Smooth muscle cell (in vitro differentiated cells): ENCODE results near the gene CADM2. TPM values are rescaled to one million over a fixed set of nuclear protein-coding genes. Genes with fewer than 3 reads are reported as not detected.

Experiments used
- DNase-seq: peaks from one replicate; lab custom pipeline; 2025; ENCODE audit not compliant: unreplicated experiment; lab: John Stamatoyannopoulos, UW
- H2AFZ ChIP-seq: fragments of 200-600 bp; sonication (generic); 2 replicates; pipeline ENCODE4 v1.6.0; 2016; ENCODE audit warnings: antibody characterized with exemption, low read depth, mild to moderate bottlenecking
- H3F3A ChIP-seq: fragments of 200-600 bp; sonication (generic); 2 replicates; pipeline ENCODE4 v1.6.0; 2017; ENCODE audit warnings: antibody characterized with exemption, low read depth
- H3K27ac ChIP-seq: fragments of 200-600 bp; sonication (generic); 2 replicates; pipeline ENCODE4 v1.5.1; 2016; ENCODE audit warnings: low read depth, mild to moderate bottlenecking
- H3K27me3 ChIP-seq: fragments of 200-600 bp; sonication (generic); 2 replicates; pipeline ENCODE4 v1.6.1; 2016; ENCODE audit warnings: low read depth, mild to moderate bottlenecking
- H3K36me3 ChIP-seq: fragments of 200-600 bp; sonication (generic); 2 replicates; pipeline ENCODE4 v1.5.1; 2016; ENCODE audit warnings: low read depth
- H3K4me1 ChIP-seq: fragments of 200-600 bp; sonication (generic); 2 replicates; pipeline ENCODE4 v1.5.1; 2016; ENCODE audit warnings: low read depth
- H3K4me2 ChIP-seq: fragments of 200-600 bp; sonication (generic); 2 replicates; pipeline ENCODE4 v1.6.0; 2016; ENCODE audit warnings: mild to moderate bottlenecking
- H3K4me3 ChIP-seq: fragments of 200-600 bp; sonication (generic); 2 replicates; pipeline ENCODE4 v1.5.1; 2016; ENCODE audit warnings: mild to moderate bottlenecking
- H3K79me2 ChIP-seq: fragments of 200-600 bp; sonication (generic); 2 replicates; pipeline ENCODE4 v1.6.0; 2016; ENCODE audit warnings: low read depth, mild to moderate bottlenecking
- H3K9ac ChIP-seq: fragments of 200-600 bp; sonication (generic); 2 replicates; pipeline ENCODE4 v1.6.0; 2016; ENCODE audit warnings: low read depth
- H3K9me3 ChIP-seq: fragments of 200-600 bp; sonication (generic); replicated peaks from 2 replicates; pipeline ENCODE4 v1.5.1; 2016; ENCODE audit warnings: low read depth
- H4K20me1 ChIP-seq: fragments of 200-600 bp; sonication (generic); 2 replicates; pipeline ENCODE4 v1.6.0; 2016; ENCODE audit warnings: low read depth
- CTCF ChIP-seq: fragments of 200-600 bp; sonication (generic); IDR thresholded peaks from 2 replicates; pipeline ENCODE4 v1.5.1; 2017; ENCODE audit warnings: borderline replicate concordance, mild to moderate bottlenecking, antibody characterized with exemption; ENCODE audit not compliant: insufficient read depth, poor library complexity, severe bottlenecking
- WGBS: methylation state at CpG from one replicate; pipeline ENCODE4 v1.1.7; 2016; ENCODE audit warnings: low lambda C conversion rate; 5-methylcytosine and 5-hydroxymethylcytosine counted together
- polyA plus RNA-seq: library from polyadenylated mRNA; unstranded; fragments of >200 nt; fragmentation: Nextera tagmentation; extraction: Ambion mirVana; gene quantifications from 2 replicates; pipeline ENCODE4 v1.2.1, GENCODE V29; 2016
- total RNA-seq: library from RNA; depleted of rRNA; stranded (reverse); fragments of >200 nt; gene quantifications from 2 replicates; pipeline ENCODE4 v1.2.3, GENCODE V29; 2014

The CADM2 gene
- total and polyA plus RNA-seq, 2 experiments from 2014 or later = 0.13 TPM; not detected in 1

- H3K36me3 ChIP-seq = no peaks in the 10 kb centered on the region
- TF ChIP-seq CTCF = no peak
- H3F3A ChIP-seq = no peaks in the 10 kb centered on the region
- no peak overlapping the region for H3K9ac ChIP-seq
- no peaks in the 10 kb centered on the region for H4K20me1 ChIP-seq
- no peak overlapping the region for H3K4me2 ChIP-seq
- no peak overlapping the region for H2AFZ ChIP-seq
- WGBS = 91% methylated on average over 1 of the region's 1 CpG
- no peak overlapping the region for H3K27ac ChIP-seq
- no peaks in the 10 kb centered on the region for H3K79me2 ChIP-seq
- no peaks in the 10 kb centered on the region for H3K27me3 ChIP-seq
- no peak overlapping the region for H3K4me3 ChIP-seq
- H3K4me1 ChIP-seq = no peaks in the 10 kb centered on the region
- no peak for DNase-seq
- H3K9me3 ChIP-seq = no peaks in the 10 kb centered on the region
Measured at GRCh38 chr3:85313380-85313779, 354.6 kb downstream of the CADM2 start.

DNA sequence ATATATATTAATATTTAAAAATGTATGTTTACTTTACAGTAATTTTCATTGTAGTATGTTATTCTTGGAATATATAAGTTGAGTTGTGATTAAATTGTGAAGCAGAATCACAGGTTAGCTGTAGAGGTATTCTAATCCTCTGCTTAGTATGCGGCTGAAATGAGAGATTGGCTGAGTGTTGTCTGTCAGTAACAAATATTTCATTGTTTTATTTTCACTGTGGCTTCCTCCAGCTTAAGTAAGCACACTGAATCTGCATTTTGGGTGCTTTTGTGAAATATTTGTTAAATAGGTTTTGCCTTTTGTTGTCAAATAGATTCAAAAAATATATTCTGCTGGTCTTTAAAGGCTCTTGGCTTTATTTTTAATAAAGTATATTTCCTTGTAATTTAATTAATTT, 357.5 kb downstream of the CADM2 start:
- DNase-seq = no peak
- H3K9ac ChIP-seq = no peak overlapping the region
- no peaks in the 10 kb centered on the region for H3K4me1 ChIP-seq
- no peak overlapping the region for H3K4me2 ChIP-seq
- no peaks in the 10 kb centered on the region for H3K36me3 ChIP-seq
- H3K27me3 ChIP-seq = no peaks in the 10 kb centered on the region
- no peak overlapping the region for H3K4me3 ChIP-seq
- H4K20me1 ChIP-seq = no peaks in the 10 kb centered on the region
- WGBS = 94% methylated on average over 1 of the region's 1 CpG
- H3K27ac ChIP-seq = no peak overlapping the region
- H3K9me3 ChIP-seq = no peaks in the 10 kb centered on the region
- H2AFZ ChIP-seq = no peak overlapping the region
- no peaks in the 10 kb centered on the region for H3F3A ChIP-seq
- no peaks in the 10 kb centered on the region for H3K79me2 ChIP-seq
- no peak for TF ChIP-seq CTCF

DNA sequence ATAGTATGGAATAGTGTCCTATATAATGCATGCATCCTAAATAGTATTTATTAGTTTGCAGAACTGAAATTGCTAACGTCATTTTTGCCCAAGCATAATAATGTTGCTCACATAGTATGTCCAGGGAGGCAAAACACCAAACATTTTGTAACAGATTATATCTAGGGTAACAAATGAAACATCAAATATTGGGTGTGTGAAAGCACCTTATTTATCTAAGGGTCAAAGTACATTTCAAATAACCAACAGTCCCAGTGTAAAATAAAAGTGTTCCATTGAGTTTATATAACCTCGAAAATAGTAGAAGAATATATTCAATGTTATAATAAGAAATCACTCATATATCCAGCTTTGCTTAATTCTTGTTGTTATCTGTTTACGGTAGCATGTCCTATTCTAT, 363.1 kb downstream of the CADM2 start:
- Histone ChIP-seq H4K20me1 (no peaks in the 10 kb centered on the region), H3K79me2 (no peaks in the 10 kb centered on the region), H3K27me3 (no peaks in the 10 kb centered on the region), H3K4me3 (no peak overlapping the region), H3K36me3 (no peaks in the 10 kb centered on the region), H3K4me2 (no peak overlapping the region), H3K4me1 (no peaks in the 10 kb centered on the region), H2AFZ (no peak overlapping the region), H3K9me3 (no peaks in the 10 kb centered on the region), H3K27ac (no peak overlapping the region), H3F3A (no peaks in the 10 kb centered on the region), H3K9ac (no peak overlapping the region)
- TF ChIP-seq CTCF = no peak
- no peak for DNase-seq
- WGBS = 83% methylated on average over 3 of the region's 3 CpGs

GRCh38 chr3:85330071-85330470, 371.3 kb downstream of the CADM2 start:
- Histone ChIP-seq H4K20me1 (no peaks in the 10 kb centered on the region), H3K9ac (no peak overlapping the region), H3K27ac (no peak overlapping the region), H3K4me3 (no peak overlapping the region), H3K9me3 (no peaks in the 10 kb centered on the region), H3K4me2 (no peak overlapping the region), H2AFZ (no peak overlapping the region), H3F3A (no peaks in the 10 kb centered on the region), H3K4me1 (no peaks in the 10 kb centered on the region), H3K27me3 (no peaks in the 10 kb centered on the region), H3K36me3 (no peaks in the 10 kb centered on the region), H3K79me2 (no peaks in the 10 kb centered on the region)
- 93% methylated on average over 2 of the region's 2 CpGs for WGBS
- DNase-seq = no peak
- TF ChIP-seq CTCF = no peak
